GM12874 (cell line): ENCODE measurements around the gene FILIP1L.

ENCODE experiments used
- CTCF ChIP-seq: IDR thresholded peaks from 2 replicates; pipeline ENCODE4 v1.5.1; 2011; ENCODE audit warnings: low read depth, mild to moderate bottlenecking, control low read depth, low read length, moderate library complexity; ENCODE audit not compliant: insufficient read depth

The FILIP1L gene

DNA sequence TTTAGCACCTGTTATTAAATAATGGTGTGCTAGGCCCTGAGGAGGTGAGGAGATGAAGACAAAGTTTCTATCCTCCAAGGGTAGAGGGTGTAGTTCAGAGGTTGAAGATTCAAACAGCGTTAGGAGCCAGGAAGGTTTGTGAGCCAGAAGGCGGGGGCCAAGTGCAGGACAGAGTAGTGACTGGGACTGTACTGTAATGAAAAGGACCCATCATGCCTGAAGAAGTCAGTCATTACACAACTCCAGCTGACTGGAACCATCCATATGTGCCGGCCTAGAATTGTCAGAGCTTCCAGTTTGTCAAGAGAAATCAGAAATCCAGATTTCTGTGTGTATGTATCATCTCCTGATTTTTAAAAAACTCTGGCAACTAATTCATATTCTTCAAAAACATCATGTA, 54.8 kb downstream of the FILIP1L start:
- TF ChIP-seq CTCF, result no peak

- no peak for TF ChIP-seq CTCF
Measured at GRCh38 chr3:100057716-100058575, 56.4 kb downstream of the FILIP1L start.

DNA sequence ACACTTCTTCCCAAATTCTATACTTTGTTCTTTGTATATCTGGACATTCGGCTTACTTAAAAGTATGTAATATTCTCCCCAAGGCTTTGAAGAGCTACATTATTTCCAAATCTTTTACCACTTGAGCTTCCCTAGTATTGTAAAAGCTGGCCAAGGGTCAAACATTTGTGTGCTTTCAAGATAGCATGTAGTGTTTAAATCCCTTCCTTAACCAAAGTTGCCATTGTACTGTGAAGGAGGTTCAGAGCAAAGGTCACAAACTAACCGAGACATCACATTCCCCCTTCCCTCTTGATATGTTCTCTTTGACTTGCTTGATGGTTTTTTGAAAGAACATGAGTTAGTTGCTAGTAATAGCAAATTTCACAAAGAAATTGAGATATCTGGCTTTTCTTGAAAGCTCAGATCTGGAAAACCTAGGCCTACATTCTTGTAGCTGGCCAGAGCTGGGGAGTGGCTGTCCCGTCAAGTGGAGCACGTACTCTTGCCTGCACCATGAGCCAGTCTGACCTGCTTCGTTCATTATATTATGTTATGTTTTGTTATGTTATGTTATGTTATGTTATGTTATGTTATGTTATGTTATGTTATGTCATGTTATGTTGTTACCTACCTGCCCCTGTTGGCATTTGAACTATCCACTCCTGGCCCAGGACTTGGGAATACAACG, 60.2 kb downstream of the FILIP1L start:
- TF ChIP-seq CTCF, result no peak

DNA sequence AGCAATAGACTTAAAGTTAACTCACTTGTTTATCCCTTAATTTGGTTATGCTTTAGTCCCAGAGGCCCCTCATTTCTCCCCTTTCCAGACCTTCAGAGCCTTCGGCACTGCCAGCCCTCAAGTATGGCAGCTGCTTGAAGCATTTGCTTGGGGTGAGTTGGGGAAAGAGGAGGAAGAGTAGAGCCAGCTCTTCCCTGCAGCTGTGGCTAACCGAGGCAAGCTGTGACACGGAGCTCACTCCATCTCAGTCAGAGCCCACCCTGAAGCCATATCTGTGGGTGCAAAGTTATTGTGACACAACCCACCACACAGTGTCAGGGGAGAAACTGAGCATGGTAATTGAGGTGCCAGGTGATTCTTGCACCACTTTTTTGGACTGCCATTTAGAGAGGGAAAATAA, 66.1 kb downstream of the FILIP1L start:
- TF ChIP-seq CTCF, result no peak

GRCh38 chr3:100047455-100048141, 66.7 kb downstream of the FILIP1L start:
- no peak for TF ChIP-seq CTCF

- TF ChIP-seq CTCF, result no peak
Measured at GRCh38 chr3:100046986-100047385, 67.3 kb downstream of the FILIP1L start.

- no peak for TF ChIP-seq CTCF
Measured at GRCh38 chr3:100045696-100046095, 68.6 kb downstream of the FILIP1L start.
